HUDEP-2 (cell line): Measurements from ENCODE around the gene CNIH3.

Experiments
- DNase-seq, 76 experiments: peaks; one replicate each; lab custom pipeline; 2025; ENCODE audit not compliant: unreplicated experiment in 76 of 76; lab: John Stamatoyannopoulos, UW

Gene CNIH3

GRCh38 chr1:224766266-224766665 lies 150.1 kb downstream of the CNIH3 start:
- no peak for DNase-seq

- no peak for DNase-seq
These were observed 150.9 kb downstream of the CNIH3 start for GRCh38 chr1:224767031-224767430.

DNA sequence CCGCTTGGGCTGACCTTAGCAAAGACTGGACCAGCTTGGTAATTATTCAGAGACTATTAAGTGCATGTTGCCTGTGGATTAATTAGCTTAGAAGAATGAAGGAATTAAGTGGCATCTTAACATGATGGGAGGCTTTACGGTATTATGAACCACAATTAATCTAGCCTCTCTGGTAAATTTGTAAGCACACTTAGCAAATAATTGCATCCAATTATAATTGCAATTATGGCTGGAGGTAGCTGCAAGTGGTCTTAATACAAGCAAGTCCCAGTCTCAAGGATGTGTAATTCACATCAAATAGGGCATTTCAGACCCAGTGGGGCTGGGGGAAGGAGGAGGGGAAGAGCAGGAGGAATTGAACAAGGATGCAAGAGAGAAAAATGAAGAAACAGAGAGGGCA lies 151.6 kb downstream of the CNIH3 start:
- no peak for DNase-seq

DNA sequence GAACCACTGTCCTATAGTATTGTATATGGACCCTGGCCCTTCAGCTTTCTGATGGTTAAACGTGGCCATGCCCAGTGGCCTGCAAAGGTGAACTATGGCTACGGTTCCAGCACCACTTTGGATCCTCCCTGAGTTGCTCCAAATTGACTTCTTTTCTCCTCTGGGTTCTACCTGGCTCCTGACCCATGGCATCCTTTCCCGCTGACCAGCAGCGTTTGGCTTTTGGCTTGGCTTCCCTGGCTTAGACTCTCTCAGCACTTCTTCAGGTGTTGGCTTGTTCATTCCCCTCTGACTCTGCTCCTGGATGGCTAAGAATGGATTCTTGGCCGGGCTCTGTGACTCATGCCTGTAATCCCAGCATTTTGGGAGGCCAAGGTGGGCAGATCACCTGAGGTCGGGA lies 152.9 kb downstream of the CNIH3 start:
- DNase-seq, result no peak

DNA sequence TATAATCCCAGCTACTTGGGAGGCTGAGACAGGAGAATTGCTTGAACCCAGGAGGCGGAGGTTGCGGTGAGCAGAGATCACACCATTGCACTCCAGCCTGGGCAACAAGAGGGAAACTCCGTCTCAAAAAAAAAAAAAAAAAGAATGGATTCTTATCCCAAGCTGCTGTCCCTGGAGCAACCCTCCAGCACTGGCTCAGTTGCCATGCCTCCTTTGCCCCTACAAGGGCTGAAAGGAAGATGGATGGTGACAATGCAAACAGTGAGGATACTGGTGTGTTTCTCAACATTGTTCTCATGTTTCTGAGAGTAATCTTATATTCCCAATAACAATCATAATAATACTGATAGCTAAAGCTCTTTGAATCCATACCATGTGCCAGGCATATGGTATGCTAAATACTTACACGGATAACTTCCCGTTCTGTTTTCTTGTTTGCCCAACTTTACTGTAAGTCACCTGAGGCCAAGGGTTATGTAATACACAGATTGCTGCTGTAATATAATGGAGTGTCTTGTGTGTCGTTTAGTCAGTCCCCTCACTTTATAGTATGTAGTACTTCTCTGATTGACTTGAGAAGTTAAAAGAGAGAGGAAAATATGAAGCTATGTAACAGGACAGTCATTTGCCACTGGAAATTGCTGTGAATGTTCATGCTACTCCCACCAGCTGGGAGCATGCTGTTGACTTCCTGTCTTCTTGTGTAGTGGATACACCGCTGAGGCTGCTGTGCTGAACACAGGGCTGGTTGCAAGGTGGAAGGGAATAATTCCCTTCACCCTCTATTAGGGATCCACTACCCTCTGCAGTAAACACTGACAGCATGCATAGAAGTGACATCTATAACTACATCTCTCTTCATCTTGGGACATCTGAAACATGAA lies 153.6 kb downstream of the CNIH3 start:
- no peak for DNase-seq

GRCh38 chr1:224770336-224770693 lies 154.2 kb downstream of the CNIH3 start:
- no peak for DNase-seq

- no peak for DNase-seq
These were observed 157.5 kb downstream of the CNIH3 start for GRCh38 chr1:224773646-224774045.

- DNase-seq, result no peak
These were observed 158.3 kb downstream of the CNIH3 start for GRCh38 chr1:224774378-224774777.

GRCh38 chr1:224777180-224777579 lies 161.1 kb downstream of the CNIH3 start:
- DNase-seq, result no peak

GRCh38 chr1:224779536-224779935 lies 163.4 kb downstream of the CNIH3 start:
- DNase-seq, result no peak

DNA sequence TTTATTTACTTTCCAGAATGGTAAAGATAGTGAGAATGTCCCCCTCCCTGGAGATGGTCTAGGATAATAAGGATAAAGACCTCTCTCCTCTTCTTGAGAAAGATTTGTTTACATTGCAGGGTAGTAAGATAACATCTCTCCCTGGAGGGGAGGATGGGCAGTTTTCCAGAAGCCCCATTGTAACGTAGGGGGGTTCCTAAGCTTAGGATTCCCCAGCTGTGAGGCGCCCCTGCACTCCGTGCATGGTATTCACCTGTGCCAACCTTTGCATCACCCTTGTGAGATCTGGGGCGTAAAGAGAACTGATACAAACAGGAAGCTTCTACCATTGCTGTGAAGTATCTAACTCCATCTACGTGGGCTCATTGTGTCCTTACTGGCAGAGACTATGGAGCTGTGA lies 164.6 kb downstream of the CNIH3 start:
- no peak for DNase-seq

DNA sequence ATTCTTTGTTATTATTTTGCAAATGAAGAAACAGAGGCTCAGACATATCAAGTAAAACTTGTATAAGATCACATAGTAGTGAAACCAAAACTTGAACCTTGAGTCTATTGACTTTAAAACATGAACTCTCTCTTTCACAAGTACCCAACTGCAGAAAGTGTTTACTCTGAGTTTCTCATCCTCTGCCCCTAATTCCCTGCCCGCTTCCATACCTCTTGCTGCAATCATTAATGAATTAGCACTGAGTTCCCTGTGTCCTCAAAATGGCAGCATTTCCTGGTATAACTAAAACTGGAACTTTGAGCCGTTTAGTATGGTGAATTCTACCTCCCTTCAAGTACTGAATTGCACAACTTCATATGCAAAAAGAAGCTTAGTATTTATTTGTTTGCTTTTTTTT lies 165.7 kb downstream of the CNIH3 start:
- no peak for DNase-seq

- no peak for DNase-seq
These were observed 166.3 kb downstream of the CNIH3 start for GRCh38 chr1:224782281-224783000.

GRCh38 chr1:224783006-224783651 lies 167.0 kb downstream of the CNIH3 start:
- no peak for DNase-seq

- no peak for DNase-seq
These were observed 168.3 kb downstream of the CNIH3 start for GRCh38 chr1:224784265-224785039.

- DNase-seq, result no peak
These were observed 168.9 kb downstream of the CNIH3 start for GRCh38 chr1:224785040-224785328.

DNA sequence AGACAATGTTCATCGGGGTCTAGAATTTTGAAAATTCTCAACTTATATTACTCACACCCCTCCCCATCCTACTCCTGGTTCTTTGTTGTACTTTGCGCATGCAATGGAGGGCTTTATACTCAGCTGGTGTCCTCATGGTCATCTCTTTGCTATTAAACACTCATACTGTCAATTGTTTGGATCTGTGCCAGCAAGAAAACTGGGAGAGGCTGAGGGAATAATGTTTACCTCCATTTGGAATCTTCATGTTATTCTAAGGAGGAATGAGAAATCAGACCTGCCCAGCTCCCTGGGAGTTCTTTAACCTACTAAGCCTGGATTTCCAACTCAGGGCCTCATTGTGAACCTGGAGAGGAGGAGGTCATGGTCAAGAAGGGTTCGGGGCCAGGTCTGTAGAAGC lies 169.5 kb downstream of the CNIH3 start:
- no peak for DNase-seq

GRCh38 chr1:224786533-224787250 lies 170.6 kb downstream of the CNIH3 start:
- no peak for DNase-seq

GRCh38 chr1:224789311-224789710 lies 173.2 kb downstream of the CNIH3 start:
- DNase-seq, result no peak
